PC-9 (cell line): ENCODE data around the gene MXRA7.

Source experiments
- EZH2 ChIP-seq: fragments of 200-600 bp; sonication (generic); IDR thresholded peaks from 2 replicates; pipeline ENCODE4 v1.8.0; 2017; ENCODE audit warnings: antibody characterized with exemption, low read depth
- TF ChIP-seq, protein P1 (sequence below): fragments of 200-600 bp; sonication (generic); conservative IDR thresholded peaks from 2 replicates; pipeline ENCODE4 v1.6.1; 2017; ENCODE audit warnings: mixed run types, antibody characterized with exemption, mild to moderate bottlenecking, moderate library complexity

DNA sequence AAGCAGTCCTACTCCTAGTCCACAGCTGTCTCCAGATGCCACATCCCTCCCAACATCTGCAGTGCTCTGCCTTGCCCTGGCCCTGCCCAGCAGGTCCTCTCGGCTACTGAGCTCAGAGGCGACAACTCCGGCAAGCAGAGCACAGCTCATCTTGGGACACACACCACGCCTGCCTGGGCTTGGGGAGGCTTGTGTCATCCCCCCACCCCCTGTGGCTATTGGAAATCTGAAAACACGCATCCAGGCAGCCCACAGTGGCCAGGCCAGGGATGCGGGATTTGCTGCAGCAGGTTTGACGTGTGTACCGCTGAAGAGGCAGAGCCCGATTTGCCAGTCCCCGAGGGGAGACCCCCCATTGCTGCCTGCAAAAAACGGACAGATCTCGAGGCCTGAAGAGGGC, 25.4 kb downstream of the MXRA7 start:
- TF ChIP-seq, protein P1, sequence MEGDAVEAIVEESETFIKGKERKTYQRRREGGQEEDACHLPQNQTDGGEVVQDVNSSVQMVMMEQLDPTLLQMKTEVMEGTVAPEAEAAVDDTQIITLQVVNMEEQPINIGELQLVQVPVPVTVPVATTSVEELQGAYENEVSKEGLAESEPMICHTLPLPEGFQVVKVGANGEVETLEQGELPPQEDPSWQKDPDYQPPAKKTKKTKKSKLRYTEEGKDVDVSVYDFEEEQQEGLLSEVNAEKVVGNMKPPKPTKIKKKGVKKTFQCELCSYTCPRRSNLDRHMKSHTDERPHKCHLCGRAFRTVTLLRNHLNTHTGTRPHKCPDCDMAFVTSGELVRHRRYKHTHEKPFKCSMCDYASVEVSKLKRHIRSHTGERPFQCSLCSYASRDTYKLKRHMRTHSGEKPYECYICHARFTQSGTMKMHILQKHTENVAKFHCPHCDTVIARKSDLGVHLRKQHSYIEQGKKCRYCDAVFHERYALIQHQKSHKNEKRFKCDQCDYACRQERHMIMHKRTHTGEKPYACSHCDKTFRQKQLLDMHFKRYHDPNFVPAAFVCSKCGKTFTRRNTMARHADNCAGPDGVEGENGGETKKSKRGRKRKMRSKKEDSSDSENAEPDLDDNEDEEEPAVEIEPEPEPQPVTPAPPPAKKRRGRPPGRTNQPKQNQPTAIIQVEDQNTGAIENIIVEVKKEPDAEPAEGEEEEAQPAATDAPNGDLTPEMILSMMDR = no peak
- TF ChIP-seq EZH2 = no peak
